HepG2 (cell line): ENCODE results near the gene C11orf16. TPM values are rescaled to one million over a fixed set of nuclear protein-coding genes. Genes with fewer than 3 reads are reported as not detected.

ENCODE experiments used
- ATAC-seq: fragments of 200-7000 bp; cut with Tn5 transposase; 3 replicates; pipeline ENCODE4 v1.9.1; 2020; ENCODE audit warnings: mild to moderate bottlenecking, moderate library complexity
- BruUV-seq: library from RNA; stranded (reverse); fragments of 400-500 nt; replicated peaks from 2 replicates; lab custom pipeline; 2021; lab: Mats Ljungman, UMichigan
- CTCF ChIA-PET: fragments of 300-600 bp; formaldehyde crosslinking; extraction: SDS; loops from one replicate; lab custom pipeline; 2021; ENCODE audit warnings: low total read pairs, inconsistent platforms, low intra/inter-chr PET ratio; lab: Yijun Ruan, JAX
- POLR2A ChIA-PET: fragments of 350-600 bp; sonication (Branson Sonifier 250); formaldehyde crosslinking; loops from one replicate; lab custom pipeline; 2020; ENCODE audit warnings: antibody characterized with exemption, inconsistent platforms; lab: Yijun Ruan, JAX
- DNase-seq: peaks from one replicate; pipeline ENCODE4 v3.0.0-alpha.2; 2015; ENCODE audit warnings: low spot score
- FAIRE-seq: peaks from 3 replicates; lab custom pipeline; 2011; peaks lifted over from hg19 to GRCh38; lab: Jason Lieb, UNC
- H2AFZ ChIP-seq: one replicate; pipeline ENCODE4 v1.6.1; 2011; ENCODE audit warnings: low read length, inconsistent platforms
- H3K27ac ChIP-seq: fragments of 300-600 bp; 3 replicates; pipeline ENCODE4 v1.8.0; 2011; ENCODE audit warnings: mixed run types, mild to moderate bottlenecking, mixed read lengths, low read length, inconsistent platforms; ENCODE audit not compliant: insufficient read depth; ENCODE audit errors: extremely low read length
- H3K27me3 ChIP-seq, 2 experiments: fragments of 200-600 bp in 1 of 2; 2 replicates in 1 of 2; 3 replicates in 1 of 2; pipeline versions ENCODE4 v1.6.0 to v1.8.0; 2011; ENCODE audit warnings: low read length in 2 of 2, mild to moderate bottlenecking in 2 of 2, moderate library complexity in 2 of 2, inconsistent platforms in 1 of 2; ENCODE audit not compliant: insufficient read depth in 2 of 2, control insufficient read depth in 1 of 2
- H3K36me3 ChIP-seq, 2 experiments: fragments of 200-600 bp in 1 of 2; replicated peaks in 1 of 2; 2 replicates in 1 of 2; 3 replicates in 1 of 2; pipeline versions ENCODE4 v1.5.1 to v1.8.0; 2011; ENCODE audit warnings: low read length in 2 of 2, inconsistent platforms in 1 of 2; ENCODE audit not compliant: insufficient read depth in 2 of 2, control insufficient read depth in 1 of 2
- H3K4me1 ChIP-seq: 2 replicates; pipeline ENCODE4 v1.5.1; 2012; ENCODE audit warnings: low read length, inconsistent platforms; ENCODE audit not compliant: insufficient read depth
- H3K4me2 ChIP-seq: 2 replicates; pipeline ENCODE4 v1.6.0; 2011; ENCODE audit warnings: low read depth, low read length, inconsistent platforms
- H3K4me3 ChIP-seq, 3 experiments: fragments of 200-600 bp in 1 of 3; sonication (generic), shearing (Covaris generic) in 1 of 3; replicated peaks in 1 of 3; 2 replicates each; pipeline ENCODE4 v1.5.1; 2011 to 2016; ENCODE audit warnings: low read length in 3 of 3, inconsistent platforms in 2 of 3, low read depth in 2 of 3, mild to moderate bottlenecking in 2 of 3, control low read depth in 1 of 3, mixed read lengths in 1 of 3; ENCODE audit not compliant: insufficient read depth in 1 of 3
- H3K79me2 ChIP-seq: one replicate; pipeline ENCODE4 v1.6.1; 2011; ENCODE audit warnings: low read length, inconsistent platforms; ENCODE audit not compliant: insufficient read depth
- H3K9ac ChIP-seq: 2 replicates; pipeline ENCODE4 v1.6.0; 2011; ENCODE audit warnings: mild to moderate bottlenecking, low read depth, low read length, inconsistent platforms; ENCODE audit not compliant: insufficient read depth
- H3K9me3 ChIP-seq: 2 replicates; pipeline ENCODE4 v1.5.1; 2012; ENCODE audit warnings: mild to moderate bottlenecking, low read length
- H4K20me1 ChIP-seq: 2 replicates; pipeline ENCODE4 v1.6.0; 2011; ENCODE audit warnings: inconsistent platforms, mild to moderate bottlenecking, low read length, moderate library complexity; ENCODE audit not compliant: insufficient read depth
- HDAC6 ChIP-seq: fragments of 200-600 bp; sonication (generic); IDR thresholded peaks from 2 replicates; pipeline ENCODE4 v1.7.0; 2017; ENCODE audit warnings: mild to moderate bottlenecking, antibody characterized with exemption, low read length, low read depth
- IKZF4 ChIP-seq: sonication (generic); formaldehyde crosslinking; IDR thresholded peaks from 2 replicates; pipeline ENCODE4 v1.5.1; 2020; ENCODE audit warnings: borderline replicate concordance, mild to moderate bottlenecking, low read depth, missing genetic modification reagents; ENCODE audit errors: not compliant biosample characterization
- MTF1 ChIP-seq: sonication (generic); formaldehyde crosslinking; IDR thresholded peaks from 2 replicates; pipeline ENCODE4 v1.5.0; 2020; ENCODE audit warnings: missing genetic modification reagents
- RXRB ChIP-seq: IDR thresholded peaks from 2 replicates; pipeline ENCODE4 v1.6.1; 2016; ENCODE audit warnings: borderline replicate concordance, missing genetic modification reagents, missing compliant biosample characterization
- ZC3H13 ChIP-seq: sonication (generic); formaldehyde crosslinking; IDR thresholded peaks from 2 replicates; pipeline ENCODE4 v1.8.1; 2023; ENCODE audit warnings: mild to moderate bottlenecking, missing genetic modification reagents, moderate library complexity
- ZNF335 ChIP-seq: sonication (generic); formaldehyde crosslinking; IDR thresholded peaks from 2 replicates; pipeline ENCODE4 v1.4.0; 2020; ENCODE audit warnings: missing genetic modification reagents
- ZNF556 ChIP-seq: sonication (generic); formaldehyde crosslinking; IDR thresholded peaks from 2 replicates; pipeline ENCODE4 v1.4.0; 2020; ENCODE audit warnings: mild to moderate bottlenecking, missing genetic modification reagents, borderline replicate concordance
- WGBS: methylation state at CpG from one replicate; pipeline ENCODE4 v1.1.6; 2017; ENCODE audit warnings: low lambda C conversion rate; 5-methylcytosine and 5-hydroxymethylcytosine counted together
- in situ Hi-C: cut with HindIII; loops from 2 replicates; pipeline ENCODE4 v1.10.0; 2017; ENCODE audit warnings: low pct_unique_long_range_greater_than_20kb; ENCODE audit not compliant: extremely low pct_ligation_motif_present
- intact Hi-C: fragments of 100-400 bp; cut with micrococcal nuclease; formaldehyde crosslinking; loops from one replicate; pipeline ENCODE4 v1.10.0; 2022; ENCODE audit not compliant: unreplicated experiment
- polyA plus RNA-seq, 8 experiments: library from polyadenylated mRNA; depleted of rRNA in 3 of 8; stranded (reverse) in 7 of 8; unstranded in 1 of 8; fragments of >200 nt; fragmentation: Illumina TruSeq in 4 of 8; extraction: Trizol in 4 of 8; gene quantifications; 2 replicates each; pipeline versions ENCODE4 v1.2.1 to v1.2.3, GENCODE V29; 2011 to 2016; ENCODE audit warnings: low read depth in 4 of 8, missing spikeins in 1 of 8, mixed read lengths in 1 of 8; ENCODE audit not compliant: insufficient read depth in 1 of 8
- total RNA-seq, 5 experiments: library from RNA; depleted of rRNA; stranded (reverse); fragments of >200 nt; fragmentation: Illumina TruSeq; extraction: Trizol; gene quantifications; 2 replicates each; pipeline ENCODE4 v1.2.3, GENCODE V29; 2016; ENCODE audit warnings: low read depth in 1 of 5
- TF ChIP-seq, protein P1 (sequence below): sonication (generic); formaldehyde crosslinking; IDR thresholded peaks from 2 replicates; pipeline ENCODE4 v1.5.0; 2020; ENCODE audit warnings: mild to moderate bottlenecking, missing genetic modification reagents
- TF ChIP-seq, protein P2 (sequence below): IDR thresholded peaks from 2 replicates; pipeline ENCODE4 v1.6.1; 2016; ENCODE audit warnings: low read depth, missing genetic modification reagents, missing compliant biosample characterization
- TF ChIP-seq, protein P3 (sequence below): sonication (generic); formaldehyde crosslinking; IDR thresholded peaks from 2 replicates; pipeline ENCODE4 v1.8.1; 2023; ENCODE audit warnings: mild to moderate bottlenecking, moderate library complexity, missing genetic modification reagents

Gene C11orf16
- total and polyA plus RNA-seq, 2 of the 13 experiments (the other 11 are each of a cell fraction or from before 2014, with no cell fraction given): not detected

DNA sequence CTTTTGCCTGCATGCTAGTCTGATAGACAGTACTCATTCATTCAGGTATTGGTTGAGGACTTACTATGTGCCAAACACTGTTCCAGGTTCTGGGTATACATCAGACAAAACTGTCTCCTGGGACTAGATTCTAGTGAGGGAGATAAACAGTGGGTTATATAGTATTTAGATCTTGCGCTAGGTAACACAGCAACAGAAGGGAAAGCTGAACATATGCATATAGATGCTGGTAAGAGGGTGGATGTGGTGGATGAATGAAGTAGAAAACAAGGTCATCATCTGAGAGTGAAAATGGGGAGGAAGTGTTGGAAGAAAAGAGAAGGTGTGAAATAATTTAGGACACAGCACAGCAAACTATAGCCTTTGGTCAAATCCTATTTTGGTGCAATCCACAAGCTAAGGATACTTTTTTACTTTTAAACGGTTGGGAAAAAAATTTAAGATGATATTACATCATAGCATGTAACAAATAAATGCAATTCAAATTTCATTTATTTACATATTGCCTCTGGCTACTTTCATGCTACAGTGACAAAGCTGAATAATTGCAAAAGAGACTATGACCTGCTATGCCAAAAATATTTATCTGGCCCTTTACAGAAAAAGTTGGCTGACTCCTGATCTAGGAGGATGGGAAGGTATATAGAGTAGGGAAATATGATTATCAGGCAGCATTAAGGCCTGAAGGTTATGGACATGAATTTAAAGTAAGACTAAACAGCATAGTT is 38.6 kb upstream of the C11orf16 start (continued):
- TF ChIP-seq, protein P1, sequence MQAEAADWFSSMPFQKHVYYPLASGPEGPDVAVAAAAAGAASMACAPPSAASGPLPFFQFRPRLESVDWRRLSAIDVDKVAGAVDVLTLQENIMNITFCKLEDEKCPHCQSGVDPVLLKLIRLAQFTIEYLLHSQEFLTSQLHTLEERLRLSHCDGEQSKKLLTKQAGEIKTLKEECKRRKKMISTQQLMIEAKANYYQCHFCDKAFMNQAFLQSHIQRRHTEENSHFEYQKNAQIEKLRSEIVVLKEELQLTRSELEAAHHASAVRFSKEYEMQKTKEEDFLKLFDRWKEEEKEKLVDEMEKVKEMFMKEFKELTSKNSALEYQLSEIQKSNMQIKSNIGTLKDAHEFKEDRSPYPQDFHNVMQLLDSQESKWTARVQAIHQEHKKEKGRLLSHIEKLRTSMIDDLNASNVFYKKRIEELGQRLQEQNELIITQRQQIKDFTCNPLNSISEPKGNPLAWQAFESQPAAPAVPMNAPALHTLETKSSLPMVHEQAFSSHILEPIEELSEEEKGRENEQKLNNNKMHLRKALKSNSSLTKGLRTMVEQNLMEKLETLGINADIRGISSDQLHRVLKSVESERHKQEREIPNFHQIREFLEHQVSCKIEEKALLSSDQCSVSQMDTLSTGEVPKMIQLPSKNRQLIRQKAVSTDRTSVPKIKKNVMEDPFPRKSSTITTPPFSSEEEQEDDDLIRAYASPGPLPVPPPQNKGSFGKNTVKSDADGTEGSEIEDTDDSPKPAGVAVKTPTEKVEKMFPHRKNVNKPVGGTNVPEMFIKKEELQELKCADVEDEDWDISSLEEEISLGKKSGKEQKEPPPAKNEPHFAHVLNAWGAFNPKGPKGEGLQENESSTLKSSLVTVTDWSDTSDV (CRISPR knock-in tag): no peak

DNA sequence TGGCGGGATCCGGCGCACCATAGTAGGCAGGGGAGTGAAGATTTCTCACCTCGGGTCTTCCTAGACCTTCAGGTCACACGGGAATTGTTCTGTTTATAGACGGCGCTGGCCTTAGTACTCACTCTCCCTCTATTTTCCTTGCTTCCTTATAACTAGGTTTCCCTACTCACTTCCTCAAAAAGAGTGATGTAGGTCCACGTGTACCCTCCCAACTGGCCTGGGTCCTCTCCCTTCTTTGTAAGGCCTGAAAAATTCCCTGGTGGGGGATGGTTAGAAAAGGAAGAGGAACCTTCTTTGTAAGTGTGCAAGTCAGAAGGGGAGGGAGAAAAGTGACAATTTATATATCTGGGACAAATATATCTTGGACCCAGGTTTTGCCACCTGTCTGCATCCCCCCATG is 34.4 kb upstream of the C11orf16 start:
- Histone ChIP-seq H3K4me1 (peaks cover 19% of the 10 kb centered on the region), H3K36me3 (no peaks in the 10 kb centered on the region), H3K4me3 (no peak overlapping the region), H3K79me2 (peaks cover 9% of the 10 kb centered on the region), H2AFZ (no peak overlapping the region), H3K9ac (no peak overlapping the region), H4K20me1 (no peaks in the 10 kb centered on the region), H3K27me3 (no peaks in the 10 kb centered on the region), H3K4me2 (no peak overlapping the region), H3K9me3 (no peaks in the 10 kb centered on the region), H3K27ac (no peak overlapping the region)
- CTCF ChIA-PET: no interaction called here
- ATAC-seq (no peak), DNase-seq (no peak), FAIRE-seq (no peak)
- POLR2A ChIA-PET: no interaction called here
- intact Hi-C loops: no loop called here
- no TSS peak for BruUV-seq
- TF ChIP-seq IKZF4 (CRISPR knock-in tag) (no peak), ZNF335 (CRISPR knock-in tag) (no peak), ZC3H13 (CRISPR knock-in tag) (no peak), HDAC6 (no peak), ZNF556 (CRISPR knock-in tag) (no peak), MTF1 (no peak), RXRB (CRISPR knock-in tag) (no peak)
- TF ChIP-seq, protein P2, sequence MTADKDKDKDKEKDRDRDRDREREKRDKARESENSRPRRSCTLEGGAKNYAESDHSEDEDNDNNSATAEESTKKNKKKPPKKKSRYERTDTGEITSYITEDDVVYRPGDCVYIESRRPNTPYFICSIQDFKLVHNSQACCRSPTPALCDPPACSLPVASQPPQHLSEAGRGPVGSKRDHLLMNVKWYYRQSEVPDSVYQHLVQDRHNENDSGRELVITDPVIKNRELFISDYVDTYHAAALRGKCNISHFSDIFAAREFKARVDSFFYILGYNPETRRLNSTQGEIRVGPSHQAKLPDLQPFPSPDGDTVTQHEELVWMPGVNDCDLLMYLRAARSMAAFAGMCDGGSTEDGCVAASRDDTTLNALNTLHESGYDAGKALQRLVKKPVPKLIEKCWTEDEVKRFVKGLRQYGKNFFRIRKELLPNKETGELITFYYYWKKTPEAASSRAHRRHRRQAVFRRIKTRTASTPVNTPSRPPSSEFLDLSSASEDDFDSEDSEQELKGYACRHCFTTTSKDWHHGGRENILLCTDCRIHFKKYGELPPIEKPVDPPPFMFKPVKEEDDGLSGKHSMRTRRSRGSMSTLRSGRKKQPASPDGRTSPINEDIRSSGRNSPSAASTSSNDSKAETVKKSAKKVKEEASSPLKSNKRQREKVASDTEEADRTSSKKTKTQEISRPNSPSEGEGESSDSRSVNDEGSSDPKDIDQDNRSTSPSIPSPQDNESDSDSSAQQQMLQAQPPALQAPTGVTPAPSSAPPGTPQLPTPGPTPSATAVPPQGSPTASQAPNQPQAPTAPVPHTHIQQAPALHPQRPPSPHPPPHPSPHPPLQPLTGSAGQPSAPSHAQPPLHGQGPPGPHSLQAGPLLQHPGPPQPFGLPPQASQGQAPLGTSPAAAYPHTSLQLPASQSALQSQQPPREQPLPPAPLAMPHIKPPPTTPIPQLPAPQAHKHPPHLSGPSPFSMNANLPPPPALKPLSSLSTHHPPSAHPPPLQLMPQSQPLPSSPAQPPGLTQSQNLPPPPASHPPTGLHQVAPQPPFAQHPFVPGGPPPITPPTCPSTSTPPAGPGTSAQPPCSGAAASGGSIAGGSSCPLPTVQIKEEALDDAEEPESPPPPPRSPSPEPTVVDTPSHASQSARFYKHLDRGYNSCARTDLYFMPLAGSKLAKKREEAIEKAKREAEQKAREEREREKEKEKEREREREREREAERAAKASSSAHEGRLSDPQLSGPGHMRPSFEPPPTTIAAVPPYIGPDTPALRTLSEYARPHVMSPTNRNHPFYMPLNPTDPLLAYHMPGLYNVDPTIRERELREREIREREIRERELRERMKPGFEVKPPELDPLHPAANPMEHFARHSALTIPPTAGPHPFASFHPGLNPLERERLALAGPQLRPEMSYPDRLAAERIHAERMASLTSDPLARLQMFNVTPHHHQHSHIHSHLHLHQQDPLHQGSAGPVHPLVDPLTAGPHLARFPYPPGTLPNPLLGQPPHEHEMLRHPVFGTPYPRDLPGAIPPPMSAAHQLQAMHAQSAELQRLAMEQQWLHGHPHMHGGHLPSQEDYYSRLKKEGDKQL (CRISPR knock-in tag): no peak
- TF ChIP-seq, protein P3, sequence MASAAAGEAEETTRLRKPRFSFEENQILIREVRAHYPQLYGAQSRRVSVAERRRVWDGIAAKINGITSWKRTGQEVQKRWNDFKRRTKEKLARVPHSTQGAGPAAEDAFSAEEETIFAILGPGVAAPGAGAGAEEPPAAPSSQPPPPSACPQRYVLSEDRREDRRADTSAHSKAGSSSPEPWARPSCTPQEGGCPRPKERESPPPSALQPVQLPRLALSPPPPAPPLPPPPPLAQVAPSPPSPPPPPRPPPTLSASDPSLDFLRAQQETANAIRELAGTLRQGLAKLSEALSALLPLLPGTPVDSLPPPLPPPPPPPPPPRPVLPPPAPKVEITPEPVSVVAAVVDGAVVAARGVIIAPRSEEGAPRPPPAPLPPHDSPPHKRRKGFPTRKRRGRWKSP (CRISPR knock-in tag): no peak
- in situ Hi-C loops: loop anchor here (25.0 kb wide), 1 partner anchor 280 kb away; the partner anchor contains the start of genes RPL27A and TRIM66
- 97% methylated on average over 8 of the region's 8 CpGs for WGBS
